ENCODE results near the gene SENP8.

SENP8 gene

DNA sequence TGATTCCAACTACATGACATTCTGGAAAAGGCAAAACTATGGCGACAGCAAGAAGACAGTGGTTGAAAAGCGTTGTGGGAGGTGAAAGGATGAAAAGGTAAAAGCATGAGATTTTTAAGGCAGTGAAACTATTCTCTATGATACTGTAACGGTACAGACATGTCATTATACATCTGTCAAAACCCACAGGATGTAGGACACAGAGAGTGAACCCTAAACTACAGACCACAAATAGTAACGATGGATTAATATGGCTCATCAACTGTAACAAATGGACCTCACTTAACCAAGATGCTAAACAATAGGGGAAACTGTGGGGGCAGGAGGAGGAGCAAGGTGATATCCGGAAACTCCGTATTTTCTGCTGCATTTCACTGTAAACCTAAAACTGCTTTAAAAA, 39.3 kb upstream of the SENP8 start:
- peaks cover 6% of the 10 kb centered on the region for H3K4me1 Mint-ChIP-seq
- H3K9me3 Mint-ChIP-seq: peaks cover 6% of the 10 kb centered on the region
- peaks cover 6% of the 10 kb centered on the region for H3K36me3 Mint-ChIP-seq (ENCODE audit: low read depth)
- H3K27ac Mint-ChIP-seq: no peak overlapping the region
- no peak overlapping the region for H3K4me3 Mint-ChIP-seq
- no peaks in the 10 kb centered on the region for H3K27me3 Mint-ChIP-seq (ENCODE audit: low read depth)
- TF ChIP-seq, protein P1, sequence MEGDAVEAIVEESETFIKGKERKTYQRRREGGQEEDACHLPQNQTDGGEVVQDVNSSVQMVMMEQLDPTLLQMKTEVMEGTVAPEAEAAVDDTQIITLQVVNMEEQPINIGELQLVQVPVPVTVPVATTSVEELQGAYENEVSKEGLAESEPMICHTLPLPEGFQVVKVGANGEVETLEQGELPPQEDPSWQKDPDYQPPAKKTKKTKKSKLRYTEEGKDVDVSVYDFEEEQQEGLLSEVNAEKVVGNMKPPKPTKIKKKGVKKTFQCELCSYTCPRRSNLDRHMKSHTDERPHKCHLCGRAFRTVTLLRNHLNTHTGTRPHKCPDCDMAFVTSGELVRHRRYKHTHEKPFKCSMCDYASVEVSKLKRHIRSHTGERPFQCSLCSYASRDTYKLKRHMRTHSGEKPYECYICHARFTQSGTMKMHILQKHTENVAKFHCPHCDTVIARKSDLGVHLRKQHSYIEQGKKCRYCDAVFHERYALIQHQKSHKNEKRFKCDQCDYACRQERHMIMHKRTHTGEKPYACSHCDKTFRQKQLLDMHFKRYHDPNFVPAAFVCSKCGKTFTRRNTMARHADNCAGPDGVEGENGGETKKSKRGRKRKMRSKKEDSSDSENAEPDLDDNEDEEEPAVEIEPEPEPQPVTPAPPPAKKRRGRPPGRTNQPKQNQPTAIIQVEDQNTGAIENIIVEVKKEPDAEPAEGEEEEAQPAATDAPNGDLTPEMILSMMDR (IDR thresholded peaks at IDR 0.05; ENCODE audit: unreplicated experiment in 3 of 3): no peak

DNA sequence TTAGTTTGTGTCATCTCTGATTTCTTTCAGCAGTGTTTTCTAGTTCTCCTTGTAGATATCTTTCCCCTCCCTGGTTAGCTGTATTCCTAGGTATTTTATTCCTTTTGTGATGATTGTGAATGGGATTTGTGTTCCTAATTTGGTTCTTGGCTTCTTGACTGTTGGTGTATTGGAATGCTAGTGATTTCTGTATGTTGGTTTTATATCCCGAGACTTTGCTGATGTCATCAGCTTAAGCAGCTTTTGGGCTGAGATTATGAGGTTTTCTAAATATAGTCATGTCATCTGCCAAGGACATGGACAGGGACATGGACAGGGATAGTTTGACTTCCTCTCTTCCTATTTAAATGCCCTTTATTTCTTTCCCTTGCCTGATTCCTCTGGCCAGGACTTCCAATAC, 36.0 kb upstream of the SENP8 start:
- TF ChIP-seq, protein P1 (IDR thresholded peaks at IDR 0.05; ENCODE audit: unreplicated experiment in 3 of 3): no peak
- peaks cover 18% of the 10 kb centered on the region for H3K9me3 Mint-ChIP-seq
- no peak overlapping the region for H3K4me3 Mint-ChIP-seq
- no peak overlapping the region for H3K27ac Mint-ChIP-seq
- H3K4me1 Mint-ChIP-seq: no peaks in the 10 kb centered on the region
- H3K27me3 Mint-ChIP-seq (ENCODE audit: low read depth): no peaks in the 10 kb centered on the region
- H3K36me3 Mint-ChIP-seq (ENCODE audit: low read depth): peaks cover 26% of the 10 kb centered on the region

DNA sequence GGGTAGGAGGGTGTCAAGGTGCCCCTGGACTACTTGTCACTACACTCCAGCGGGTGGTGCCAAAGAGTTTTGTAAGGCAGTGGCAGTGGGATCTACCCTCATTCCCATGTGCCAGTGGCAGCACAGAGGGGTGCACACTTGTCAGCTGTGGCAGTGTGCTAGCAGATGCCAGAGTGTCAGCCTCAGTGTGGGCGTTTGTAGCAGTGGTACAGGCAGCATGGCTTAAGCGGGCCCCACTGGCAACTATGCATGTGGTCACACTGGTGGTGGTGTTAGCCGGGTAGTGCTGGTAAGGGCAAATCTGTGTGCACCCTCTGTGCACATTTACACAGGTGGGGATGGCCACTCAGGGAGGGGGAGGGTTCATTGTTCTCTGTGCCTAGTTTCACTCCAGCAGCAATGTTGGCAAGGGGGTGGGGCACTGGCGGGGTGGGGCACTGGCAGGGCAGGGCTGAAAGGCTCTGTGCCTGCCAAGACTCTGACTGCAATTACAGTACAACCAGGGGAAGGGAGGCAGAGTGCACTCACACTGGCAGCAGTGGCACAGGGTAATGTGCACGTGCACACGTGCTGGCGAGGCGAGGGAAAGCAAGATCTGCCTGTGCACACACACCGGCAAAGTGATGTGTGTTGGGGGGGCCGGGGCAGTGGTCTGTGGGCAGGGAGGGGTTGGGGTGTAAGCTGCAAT, 32.0 kb upstream of the SENP8 start:
- Mint-ChIP-seq H3K36me3 (ENCODE audit: low read depth) (peaks cover 40% of the 10 kb centered on the region), H3K27me3 (ENCODE audit: low read depth) (no peaks in the 10 kb centered on the region), H3K9me3 (peaks cover 22% of the 10 kb centered on the region), H3K27ac (no peak overlapping the region), H3K4me1 (no peaks in the 10 kb centered on the region), H3K4me3 (no peak overlapping the region)
- TF ChIP-seq, protein P1 (IDR thresholded peaks at IDR 0.05; ENCODE audit: unreplicated experiment in 3 of 3): no peak

DNA sequence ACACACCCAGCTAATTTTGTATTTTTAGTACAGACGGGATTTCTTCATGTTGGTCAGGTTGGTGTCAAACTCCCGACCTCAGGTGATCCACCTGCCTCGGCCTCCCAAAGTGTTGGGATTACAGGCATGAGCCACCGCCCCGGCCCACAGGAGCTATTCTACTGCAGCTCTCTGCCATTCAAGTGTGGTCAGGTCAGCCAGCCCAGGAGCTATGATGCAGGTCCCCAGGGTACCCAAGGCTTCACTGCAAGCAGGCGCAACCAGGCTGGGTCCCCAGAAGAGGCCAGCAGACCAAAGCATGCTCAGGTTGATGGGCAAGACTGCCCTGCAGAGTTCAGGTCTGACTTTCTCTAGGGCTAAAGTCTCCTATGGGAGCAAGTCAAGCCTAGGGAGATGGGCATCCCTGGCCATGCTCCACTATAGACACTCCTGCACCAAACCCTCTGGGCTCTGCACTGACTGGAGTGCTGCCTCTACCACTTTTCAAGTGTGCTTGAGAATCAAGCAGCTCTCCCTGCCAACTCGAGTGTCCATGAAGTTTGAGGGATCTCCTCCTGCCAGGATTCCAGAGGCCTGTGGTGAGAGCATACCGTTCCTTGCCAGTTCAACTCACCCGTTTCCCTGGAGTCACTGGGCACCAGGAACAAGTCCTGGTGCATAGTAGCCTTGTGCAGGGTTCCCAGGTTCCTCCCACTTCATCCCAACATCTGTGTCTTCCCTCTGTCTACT, 31.1 kb upstream of the SENP8 start:
- H3K27me3 Mint-ChIP-seq (ENCODE audit: low read depth): no peaks in the 10 kb centered on the region
- H3K4me1 Mint-ChIP-seq: peaks cover 2% of the 10 kb centered on the region
- peaks cover 42% of the 10 kb centered on the region for H3K36me3 Mint-ChIP-seq (ENCODE audit: low read depth)
- H3K27ac Mint-ChIP-seq: no peak overlapping the region
- peaks cover 22% of the 10 kb centered on the region for H3K9me3 Mint-ChIP-seq
- TF ChIP-seq, protein P1 (IDR thresholded peaks at IDR 0.05; ENCODE audit: unreplicated experiment in 3 of 3): no peak
- H3K4me3 Mint-ChIP-seq: no peak overlapping the region

DNA sequence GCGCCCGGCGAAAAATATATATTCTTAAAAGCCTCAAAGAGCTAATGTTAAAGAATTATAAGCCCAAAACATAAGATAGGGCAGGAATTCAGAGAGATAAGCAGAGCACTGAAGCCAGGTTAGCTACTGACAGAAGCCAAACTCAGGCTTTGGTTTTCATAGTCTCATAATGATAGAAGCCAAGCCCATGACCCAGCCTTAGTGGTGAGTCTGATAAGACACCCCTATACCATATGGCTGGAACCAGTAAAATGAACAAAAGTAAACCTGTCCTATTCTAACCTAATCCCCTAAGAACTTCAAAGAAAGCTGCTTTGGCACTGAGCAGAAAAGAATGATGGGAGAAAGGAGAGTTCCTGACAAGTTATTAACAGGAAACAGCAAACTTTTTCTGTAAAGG, 26.2 kb upstream of the SENP8 start:
- TF ChIP-seq, protein P1 (IDR thresholded peaks at IDR 0.05; ENCODE audit: unreplicated experiment in 3 of 3): no peak
- no peak overlapping the region for H3K27ac Mint-ChIP-seq
- H3K4me3 Mint-ChIP-seq: no peak overlapping the region
- peaks cover 33% of the 10 kb centered on the region for H3K36me3 Mint-ChIP-seq (ENCODE audit: low read depth)
- no peaks in the 10 kb centered on the region for H3K27me3 Mint-ChIP-seq (ENCODE audit: low read depth)
- H3K9me3 Mint-ChIP-seq: peaks cover 11% of the 10 kb centered on the region
- H3K4me1 Mint-ChIP-seq: peaks cover 5% of the 10 kb centered on the region

Measured in nephron (organoid).